Heart right ventricle (tissue), 16 donors: ENCODE measurements around the gene CLEC10A. TPM values are rescaled to one million over a fixed set of nuclear protein-coding genes. Genes with fewer than 3 reads are reported as not detected.
A peak's percentile ranks its signal among the peaks of the same experiment; 100 is the strongest.

Experiments
- ATAC-seq, 8 donors: fragments of 200-7000 bp; cut with Tn5 transposase; one replicate each; pipeline ENCODE4 v1.9.1; 2020; ENCODE audit warnings: mild to moderate bottlenecking in 8 of 8, moderate library complexity in 8 of 8, moderate number of reproducible peaks in 1 of 8
- DNase-seq, 2 donors: peaks; one replicate each; pipeline ENCODE4 v3.0.0-alpha.2; 2020
- H3K27ac ChIP-seq, 10 donors: fragments of 200-600 bp; sonication (generic) in 2 of 10; one replicate each; pipeline versions ENCODE4 v1.5.0 to v1.8.0; 2020 to 2022; ENCODE audit warnings: mild to moderate bottlenecking in 3 of 10
- H3K27me3 ChIP-seq, 7 donors: fragments of 200-600 bp; one replicate each; pipeline ENCODE4 v1.8.0; 2021 to 2022; ENCODE audit warnings: mild to moderate bottlenecking in 2 of 7
- H3K36me3 ChIP-seq, 9 donors: fragments of 200-600 bp; sonication (generic) in 1 of 9; one replicate each; pipeline versions ENCODE4 v1.5.0 to v1.8.0; 2020 to 2022; ENCODE audit warnings: mild to moderate bottlenecking in 2 of 9
- H3K4me1 ChIP-seq, 9 donors: fragments of 200-600 bp; sonication (generic) in 1 of 9; one replicate each; pipeline versions ENCODE4 v1.5.0 to v1.8.0; 2020 to 2022; ENCODE audit warnings: mild to moderate bottlenecking in 4 of 9
- H3K4me3 ChIP-seq, 10 donors: fragments of 200-600 bp; sonication (generic) in 2 of 10; one replicate each; pipeline versions ENCODE4 v1.5.0 to v1.8.0; 2020 to 2022; ENCODE audit warnings: mild to moderate bottlenecking in 7 of 10, moderate library complexity in 2 of 10
- H3K9me3 ChIP-seq, 11 donors: fragments of 200-600 bp in 10 of 11; sonication (generic) in 2 of 11; one replicate each; pipeline versions ENCODE4 v1.5.0 to v1.8.0; 2013 to 2022; ENCODE audit warnings: mild to moderate bottlenecking in 2 of 11, control low read depth in 1 of 11, moderate library complexity in 1 of 11
- CTCF ChIP-seq, 9 donors: fragments of 200-600 bp; sonication (generic) in 2 of 9; IDR thresholded peaks; one replicate each; pipeline versions ENCODE4 v1.5.0 to v1.8.0; 2021 to 2022; ENCODE audit warnings: antibody characterized with exemption in 9 of 9, mild to moderate bottlenecking in 5 of 9, moderate library complexity in 1 of 9
- WGBS, 2 donors: extraction: QIAGEN DNeasy Blood & Tissue Kit; methylation state at CpG; one replicate each; pipeline ENCODE4 v1.1.7; 2013; ENCODE audit warnings: inconsistent platforms in 1 of 2; 5-methylcytosine and 5-hydroxymethylcytosine counted together
- intact Hi-C, 10 donors: fragments of 100-400 bp; cut with DNase I; formaldehyde crosslinking; loops; one replicate each; pipeline versions ENCODE4 v1.11.1 to v1.14.2; 2022
- polyA plus RNA-seq, 2 donors: library from polyadenylated mRNA; stranded (reverse); fragments of 200-250 nt; gene quantifications; one replicate each; pipeline ENCODE4 v1.2.3, GENCODE V29; 2013
- total RNA-seq, 10 donors: library from RNA; stranded (reverse); fragmentation: NEBNext Ultra II Directional in 3 of 10; extraction: Animal tissue kit (Norgen Biotek cat#: 25700) in 3 of 10; gene quantifications; one replicate each; pipeline versions ENCODE4 v1.2.1 to v1.2.4, GENCODE V29; 2021 to 2023
- donor health status: Arrhythmogenic right ventricular cardiomyopathy.
- donor health status: ischemic (EF 13 %, LVEDD 7.1; RV severe dilation, severe dysfunction).
- donor health status: healthy with polysubstance abuse.
- donor health status: DM: no; HTN: yes; CAD: no.
- donor health status: DM: no; HTN: no; CAD: no.
- donor health status: ischemic (EF 25% LVEDD 6.9; RV normal size, moderate dysfunction).
- donor health status: ischemic (EF 25% LVEDD 5.7; RV mildly dilated, moderate dysfunction).
- donor health status: healthy.
- donor health status: DM: yes; HTN: yes; CAD: no.
- donor health status: Ischemic cardiomyopathy.
- donor health status: ischemic (EF 35%, LVEDD 5.7; RV mildly dilated, moderate dysfunction).
- donor health status: nonischemic (EF 11% LVEDD 7.7; RV severe dilation, severe dysfunction).
- donor health status: DM: yes; HTN: yes; CAD: no.
- donor health status: PGD.
- donor health status: ischemic (EF 29% LVEDD 5.4; RV normal size, mild dysfunction).
- donor health status: nonischemic (EF 23%, LVEDD 6.1; RV moderate dilation, normal function).

The CLEC10A gene
- total and polyA plus RNA-seq, 12 donors, result 1.4 to 26.3 (median 2.3) TPM

GRCh38 chr17:7038025-7038862 is 41.8 kb downstream of the CLEC10A start:
- no peaks in the 10 kb centered on the region for H3K9me3 ChIP-seq
- H3K27me3 ChIP-seq, result peaks cover under 1 to 20% (median 15%) of the 10 kb centered on the region in 7 donors
- H3K4me1 ChIP-seq, result peaks cover 3 to 53% (median 35%) of the 10 kb centered on the region in 9 donors
- H3K27ac ChIP-seq, result no peak overlapping the region
- no peaks in the 10 kb centered on the region for H3K36me3 ChIP-seq
- 80 to 82% methylated on average over 19 of the region's 19 CpGs for WGBS, 2 donors
- H3K4me3 ChIP-seq, result no peak overlapping the region
- no peak for TF ChIP-seq CTCF (IDR thresholded peaks at IDR 0.05)
- DNase-seq, result no peak
- no peak for ATAC-seq
- intact Hi-C loops, result no loop called here

DNA sequence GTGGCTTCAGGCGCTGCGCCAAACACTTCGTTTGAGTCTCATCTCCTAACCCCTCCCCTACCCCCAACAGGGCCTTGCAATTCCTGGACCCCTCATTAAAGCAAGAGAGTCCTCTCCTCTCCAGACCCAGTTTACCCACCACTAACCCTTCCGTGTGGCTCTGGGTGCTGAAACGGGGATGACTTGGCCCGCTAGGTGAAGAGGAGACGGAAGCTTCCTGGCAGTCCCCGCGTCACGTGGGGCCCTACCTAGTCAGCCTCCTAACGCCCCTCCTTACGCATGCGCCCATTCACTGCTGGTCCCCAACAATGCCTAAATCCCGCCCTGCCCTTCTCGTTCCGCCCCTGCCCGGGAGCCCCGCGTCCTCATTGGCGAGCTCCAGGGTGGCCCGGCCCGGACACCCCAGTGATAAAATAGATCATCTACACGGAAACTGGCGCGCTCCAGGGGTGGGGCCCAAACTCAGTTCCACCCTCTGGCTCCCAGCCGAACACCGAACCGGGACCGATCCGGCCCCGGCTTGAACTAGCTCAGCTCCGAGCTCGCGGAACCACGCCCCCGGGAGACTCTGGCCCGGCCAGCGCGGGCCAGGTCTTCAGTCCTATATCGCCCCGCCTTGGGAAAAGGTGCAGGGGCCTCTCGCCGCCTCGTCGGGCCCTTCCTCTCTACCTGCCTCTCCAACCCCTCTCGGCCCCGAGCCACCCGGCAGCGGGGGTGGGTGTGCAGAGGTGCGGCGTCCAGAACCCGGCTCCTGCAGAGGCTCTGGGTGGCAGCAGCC is 44.3 kb downstream of the CLEC10A start, which contains the start of gene SLC16A13:
Gene SLC16A13, plus strand, starts transcription at position 425 of the 778 bp plus-strand sequence. CDS start 368 bp downstream, outside the sequence.
- peak in 1 of 9 donors; percentile 4 for TF ChIP-seq CTCF (IDR thresholded peaks at IDR 0.05)
- peak; percentile 93 to 95 for DNase-seq
- WGBS, 2 donors, result 0 to 1% methylated on average over 52 of the region's 52 CpGs

DNA sequence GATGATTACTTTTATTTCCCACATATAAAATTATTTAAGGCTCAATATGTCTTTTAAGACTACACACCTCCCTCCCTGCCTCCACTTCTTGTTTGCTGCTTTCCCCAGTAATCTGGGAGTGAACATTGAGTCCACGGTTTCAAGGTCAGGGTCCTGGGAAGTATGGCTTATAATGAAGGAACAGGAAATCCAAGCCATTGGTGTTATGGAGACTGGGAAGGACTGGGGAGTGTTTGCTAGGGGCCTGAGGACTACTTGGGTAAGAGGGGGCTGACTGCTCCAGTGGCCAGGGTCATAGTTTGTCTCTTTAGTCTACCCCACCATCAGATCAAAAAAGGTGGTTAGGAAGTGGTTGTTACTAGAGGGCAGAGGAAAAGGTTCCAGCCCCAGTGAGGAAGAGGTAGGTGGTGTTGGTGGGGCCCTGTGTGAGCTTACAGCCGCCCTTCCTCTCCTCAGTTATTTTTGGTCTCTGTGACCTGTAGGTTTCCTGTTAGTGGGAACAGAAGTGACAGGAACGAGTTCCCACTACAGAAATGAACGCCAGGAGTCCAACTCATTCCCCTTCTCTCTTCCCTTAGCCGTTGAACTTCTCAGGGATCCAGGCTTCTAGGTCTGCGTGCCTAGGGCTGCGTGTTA is 45.0 kb downstream of the CLEC10A start:
- H3K9me3 ChIP-seq, result no peaks in the 10 kb centered on the region
- peak; percentile 26 to 80 (median 69) for ATAC-seq
- intact Hi-C loops, result loop anchor here in 1 of 10 donors (1.0 kb wide), 1 partner anchor 12 kb away; the partner anchor contains the start of gene BCL6B
- DNase-seq, result peak in 1 of 2 donors; percentile 52
- H3K27me3 ChIP-seq, result no peaks in the 10 kb centered on the region
- WGBS, 2 donors, result 12 to 14% methylated on average over 7 of the region's 7 CpGs
- H3K36me3 ChIP-seq, result peaks cover 0 to 6% (median 0%) of the 10 kb centered on the region in 9 donors
- H3K4me3 ChIP-seq, result peak overlapping the region in 9 of 10 donors; percentile 52 to 76 (median 63)
- H3K27ac ChIP-seq, result peak overlapping the region; percentile 74 to 96 (median 89)
- TF ChIP-seq CTCF (IDR thresholded peaks at IDR 0.05), result no peak
- peaks cover 0 to 41% (median 24%) of the 10 kb centered on the region in 9 donors for H3K4me1 ChIP-seq

More for the DNA sequence above, 44.3 kb downstream of the CLEC10A start, which contains the start of gene SLC16A13:
- ATAC-seq, result peak; percentile 93 to 96 (median 94)
- peaks cover 0 to 3% (median 0%) of the 10 kb centered on the region in 9 donors for H3K36me3 ChIP-seq
- peak within 1 kb of the TSS; percentile 74 to 96 (median 89) for H3K27ac ChIP-seq
- H3K27me3 ChIP-seq, result no peaks in the 10 kb centered on the region
- H3K4me1 ChIP-seq, result peaks cover 0 to 38% (median 19%) of the 10 kb centered on the region in 9 donors
- peak within 1 kb of the TSS; percentile 50 to 76 (median 62) for H3K4me3 ChIP-seq
- intact Hi-C loops, result loop anchor here in 1 of 10 donors (1.0 kb wide), 1 partner anchor 12 kb away; the partner anchor contains the start of gene BCL6B
- H3K9me3 ChIP-seq, result no peaks in the 10 kb centered on the region
